Measurements from ENCODE around the gene CEP68.
A peak's percentile ranks its signal among the peaks of the same experiment; 100 is the strongest.
"Not testable (repeated sequence)": the region's sequence is repeated elsewhere in the genome, so short reads cannot be mapped to it uniquely, and the experiment has no call there.

CEP68 gene

DNA sequence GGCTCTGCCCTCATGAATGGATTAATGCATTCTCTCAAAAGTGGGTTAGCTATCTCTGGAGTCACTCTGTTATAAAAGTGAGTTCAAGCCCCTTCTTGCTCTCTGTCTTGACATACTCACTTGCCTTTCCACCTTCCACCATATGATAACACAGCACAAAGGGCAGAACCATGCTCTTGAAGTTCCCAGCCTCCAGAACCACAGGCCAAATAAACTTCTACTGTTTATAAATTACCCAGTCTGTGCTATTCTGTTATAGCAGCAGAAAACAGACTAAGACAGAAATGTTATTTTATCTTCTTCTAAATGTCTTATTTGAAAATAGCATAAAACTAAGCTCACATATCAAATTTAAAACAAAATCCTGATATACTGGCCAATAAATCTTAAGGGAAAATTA lies 58.7 kb downstream of the CEP68 start:
- no peak overlapping the region for H3K4me3 ChIP-seq (replicated peaks; ENCODE audit: low read depth, low read length)

DNA sequence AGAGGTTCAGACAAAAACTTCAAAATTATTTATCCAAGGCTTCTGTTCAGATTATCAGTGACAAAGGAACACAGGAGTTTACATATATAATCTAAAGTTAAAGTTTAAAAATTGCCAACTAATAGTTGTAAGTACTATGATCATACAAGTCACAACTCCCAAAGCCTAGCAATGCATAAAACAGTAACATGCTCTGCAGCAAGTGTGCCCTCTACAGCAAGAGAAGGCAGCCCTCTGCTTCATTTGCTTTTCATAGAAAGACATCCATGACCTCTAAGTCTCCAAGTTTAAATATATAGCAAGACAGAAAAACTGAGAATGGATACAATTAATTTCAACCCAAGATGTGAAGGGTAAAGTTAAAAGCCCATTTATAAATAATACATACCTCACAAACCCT lies 60.4 kb downstream of the CEP68 start:
- H3K4me3 ChIP-seq (replicated peaks; ENCODE audit: low read depth, low read length), result no peak overlapping the region
- DNase-seq (ENCODE audit: extremely low read depth, low read depth), result no peak
- TF ChIP-seq, protein P1, sequence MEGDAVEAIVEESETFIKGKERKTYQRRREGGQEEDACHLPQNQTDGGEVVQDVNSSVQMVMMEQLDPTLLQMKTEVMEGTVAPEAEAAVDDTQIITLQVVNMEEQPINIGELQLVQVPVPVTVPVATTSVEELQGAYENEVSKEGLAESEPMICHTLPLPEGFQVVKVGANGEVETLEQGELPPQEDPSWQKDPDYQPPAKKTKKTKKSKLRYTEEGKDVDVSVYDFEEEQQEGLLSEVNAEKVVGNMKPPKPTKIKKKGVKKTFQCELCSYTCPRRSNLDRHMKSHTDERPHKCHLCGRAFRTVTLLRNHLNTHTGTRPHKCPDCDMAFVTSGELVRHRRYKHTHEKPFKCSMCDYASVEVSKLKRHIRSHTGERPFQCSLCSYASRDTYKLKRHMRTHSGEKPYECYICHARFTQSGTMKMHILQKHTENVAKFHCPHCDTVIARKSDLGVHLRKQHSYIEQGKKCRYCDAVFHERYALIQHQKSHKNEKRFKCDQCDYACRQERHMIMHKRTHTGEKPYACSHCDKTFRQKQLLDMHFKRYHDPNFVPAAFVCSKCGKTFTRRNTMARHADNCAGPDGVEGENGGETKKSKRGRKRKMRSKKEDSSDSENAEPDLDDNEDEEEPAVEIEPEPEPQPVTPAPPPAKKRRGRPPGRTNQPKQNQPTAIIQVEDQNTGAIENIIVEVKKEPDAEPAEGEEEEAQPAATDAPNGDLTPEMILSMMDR (IDR thresholded peaks at IDR 0.05; ENCODE audit: low read depth, low read length, missing control alignments), result no peak

More for the DNA sequence above, 58.7 kb downstream of the CEP68 start:
- TF ChIP-seq, protein P1 (IDR thresholded peaks at IDR 0.05; ENCODE audit: low read depth, low read length, missing control alignments), result no peak
- no peak for DNase-seq (ENCODE audit: extremely low read depth, low read depth)

DNA sequence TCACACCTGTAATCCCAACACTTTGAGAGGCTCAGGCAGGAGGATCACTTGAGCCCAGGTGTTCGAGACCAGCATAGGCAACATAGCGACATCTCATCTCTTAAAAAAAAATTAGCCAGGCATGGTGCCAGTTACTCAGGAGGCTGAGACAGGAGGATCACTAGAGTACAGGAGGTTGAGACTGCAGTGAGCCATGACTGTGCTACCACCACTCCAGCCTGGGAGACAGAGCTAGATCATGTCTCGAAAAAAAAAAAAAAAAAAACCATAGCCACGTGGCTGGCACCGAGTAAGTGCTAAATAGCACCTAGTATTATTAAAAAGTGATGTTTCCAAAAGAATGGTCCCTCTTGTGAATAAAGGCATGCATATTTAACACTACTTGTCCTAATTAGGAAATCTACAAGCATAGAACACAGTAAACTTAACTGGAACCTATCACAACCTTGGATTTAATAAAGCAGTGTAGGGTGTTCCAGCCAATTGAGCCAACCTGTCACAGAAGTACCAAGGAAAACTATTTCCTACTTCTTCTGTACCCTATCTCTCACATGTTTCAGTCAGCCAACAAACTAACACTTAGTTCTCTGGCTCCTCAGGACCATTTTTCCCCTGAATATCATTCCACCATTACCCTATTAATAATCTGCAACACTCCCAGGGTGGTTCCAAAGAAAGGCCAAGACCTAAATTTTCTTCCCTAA lies 64.9 kb downstream of the CEP68 start:
- no peak overlapping the region for H3K4me3 ChIP-seq (replicated peaks; ENCODE audit: low read depth, low read length)
- TF ChIP-seq, protein P1 (IDR thresholded peaks at IDR 0.05; ENCODE audit: low read depth, low read length, missing control alignments), result no peak
- DNase-seq (ENCODE audit: extremely low read depth, low read depth), result no peak

DNA sequence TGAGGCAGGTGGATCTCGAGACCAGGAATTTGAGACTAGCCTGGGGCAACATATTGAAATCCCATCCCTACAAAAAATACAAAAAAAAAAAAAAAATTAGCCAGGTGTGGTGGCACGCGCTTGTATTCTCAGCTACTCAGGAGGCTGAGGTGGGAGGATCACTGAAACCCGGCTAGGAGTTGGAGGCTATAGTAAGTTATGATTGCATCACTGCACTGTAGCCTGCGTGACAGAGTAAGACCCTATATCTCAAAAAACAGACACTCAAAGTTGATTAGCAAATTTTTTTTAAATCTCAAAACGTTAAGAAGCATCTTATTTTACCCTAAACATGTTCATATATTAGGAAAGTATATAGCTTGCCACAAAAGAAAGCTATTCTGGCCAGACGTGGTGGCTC lies 66.1 kb downstream of the CEP68 start:
- TF ChIP-seq, protein P1 (IDR thresholded peaks at IDR 0.05; ENCODE audit: low read depth, low read length, missing control alignments), result no peak
- DNase-seq (ENCODE audit: extremely low read depth, low read depth), result no peak
- H3K4me3 ChIP-seq (replicated peaks; ENCODE audit: low read depth, low read length), result no peak overlapping the region

DNA sequence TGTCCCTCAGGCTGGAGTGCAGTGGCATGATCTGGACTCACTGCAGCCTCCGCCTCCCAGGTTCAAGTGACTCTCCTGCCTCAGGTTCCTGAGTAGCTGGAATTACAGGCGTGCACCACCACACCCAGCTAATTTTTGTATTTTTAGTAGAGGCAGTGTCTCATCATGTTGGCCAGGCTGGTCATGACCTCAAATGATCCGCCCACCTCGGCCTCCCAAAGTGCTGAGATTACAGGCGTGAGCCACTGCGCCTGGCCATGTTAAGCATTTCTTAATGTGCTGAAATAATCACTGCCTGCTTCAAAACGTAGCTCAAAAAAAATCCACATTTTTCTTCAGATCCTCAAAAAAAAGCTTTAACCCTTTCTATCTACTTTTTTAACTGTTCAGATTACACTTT lies 69.2 kb downstream of the CEP68 start:
- not testable (repeated sequence) for H3K4me3 ChIP-seq (replicated peaks; ENCODE audit: low read depth, low read length); DNase-seq (ENCODE audit: extremely low read depth, low read depth)

DNA sequence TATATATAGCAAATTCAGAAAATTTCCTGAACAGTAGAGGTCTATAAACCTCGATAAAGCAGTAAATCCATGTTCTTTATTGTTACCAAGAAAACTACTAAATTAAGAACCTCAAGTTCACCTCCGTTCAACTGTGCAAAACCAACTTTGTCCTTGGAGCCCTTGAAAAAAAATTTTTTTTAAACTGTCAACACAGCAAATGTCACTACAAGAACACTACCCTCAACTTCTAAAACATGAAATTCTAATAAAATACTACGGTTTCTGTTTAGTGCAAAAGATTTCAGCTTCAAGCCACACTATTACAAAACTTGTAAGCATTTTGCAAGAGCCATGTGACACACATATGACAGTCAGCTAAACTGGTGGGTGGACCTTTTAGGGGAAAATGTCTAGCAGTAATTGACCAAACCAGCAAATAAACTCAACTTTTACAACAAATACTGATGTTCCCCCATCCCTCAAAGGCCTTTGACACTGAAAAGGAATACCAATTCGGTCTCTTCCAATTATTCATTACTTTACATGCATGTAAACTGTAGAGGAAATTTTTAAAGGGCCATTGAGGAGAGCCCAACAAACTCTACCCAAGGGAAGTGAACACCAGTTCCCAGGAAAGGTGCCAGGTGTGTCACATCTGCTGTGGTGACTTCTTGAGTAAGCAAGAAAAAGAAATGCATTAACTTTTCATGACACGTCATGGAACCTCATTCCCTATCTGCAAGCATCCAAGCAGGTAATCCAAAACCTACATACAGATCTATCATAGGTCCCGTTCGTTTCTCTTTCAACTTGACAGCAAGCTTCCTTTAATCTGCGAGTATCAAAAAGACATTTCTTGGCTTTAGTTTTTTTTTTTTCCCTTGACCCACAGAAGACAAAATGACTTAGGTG lies 72.3 kb downstream of the CEP68 start:
- TF ChIP-seq, protein P1 (IDR thresholded peaks at IDR 0.05; ENCODE audit: low read depth, low read length, missing control alignments), result no peak
- no peak for DNase-seq (ENCODE audit: extremely low read depth, low read depth)
- H3K4me3 ChIP-seq (replicated peaks; ENCODE audit: low read depth, low read length), result peak overlapping the region; percentile 80

DNA sequence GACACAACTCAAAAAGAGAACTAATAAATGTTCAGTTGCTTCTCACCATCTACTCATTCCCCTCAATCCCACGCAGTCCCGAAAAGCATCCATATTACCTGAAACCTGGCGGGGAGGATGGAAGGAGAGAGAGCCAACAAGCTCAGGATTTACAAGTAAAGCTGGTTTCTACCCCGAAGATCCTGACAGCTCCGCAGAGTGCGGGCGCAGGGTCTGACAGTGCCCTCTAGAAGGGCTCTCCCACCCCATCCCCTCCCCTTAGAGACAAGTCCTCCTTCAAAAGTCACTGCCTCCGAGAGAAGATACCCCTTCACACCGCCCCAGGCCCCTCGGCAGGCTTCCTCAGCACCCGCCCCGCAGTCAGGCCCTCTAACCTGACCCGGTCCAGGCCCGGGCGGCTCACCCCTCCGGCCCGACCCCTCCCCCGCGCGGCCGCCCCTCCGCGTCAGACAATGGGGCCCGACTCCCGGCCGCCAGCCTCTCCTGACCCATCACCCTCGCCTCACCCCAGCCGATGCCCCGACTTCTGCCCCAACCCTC lies 73.1 kb downstream of the CEP68 start:
- H3K4me3 ChIP-seq (replicated peaks; ENCODE audit: low read depth, low read length), result peak overlapping the region; percentile 80
- TF ChIP-seq, protein P1 (IDR thresholded peaks at IDR 0.05; ENCODE audit: low read depth, low read length, missing control alignments), result no peak
- DNase-seq (ENCODE audit: extremely low read depth, low read depth), result no peak
